ENCODE measurements around the gene GABRA5. TPM values are rescaled to one million over a fixed set of nuclear protein-coding genes. Genes with fewer than 3 reads are reported as not detected.

The GABRA5 gene
- total and polyA plus RNA-seq, 2 of the 8 experiments (the other 6 are each of a cell fraction or from before 2014, with no cell fraction given): 15.0 to 29.6 TPM

DNA sequence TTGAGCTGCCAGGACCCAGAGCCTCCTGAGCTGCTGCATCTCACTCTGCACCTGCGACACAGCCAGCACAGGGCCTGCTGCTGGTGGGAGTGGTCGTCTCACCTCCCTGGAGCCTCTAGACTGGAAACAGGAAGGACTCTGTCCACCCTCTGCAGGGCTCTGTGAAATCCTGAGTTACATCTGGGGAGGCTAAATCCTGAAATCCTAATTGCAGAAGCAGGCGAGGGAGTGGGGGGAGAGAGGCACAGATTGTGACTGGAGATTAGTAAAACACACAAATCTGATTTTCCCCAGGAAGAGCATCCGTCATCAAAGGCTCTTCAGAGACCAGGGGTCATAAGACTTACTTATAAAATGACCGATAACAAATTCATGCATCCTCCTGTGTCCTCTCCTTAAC, 72.5 kb downstream of the GABRA5 start:
- FAIRE-seq (no peak), DNase-seq (ENCODE audit: low read depth in 1 of 2, low spot score in 2 of 2) (no peak)
- CTCF ChIA-PET (ENCODE audit: partially characterized antibody): interaction anchor here (0.7 kb wide), 1 partner anchor 32 kb away, joined by 3 read pairs; the partner anchor contains the start of gene GABRG3
- no peak overlapping the region for H2BK12ac ChIP-seq (ENCODE audit: low read depth, low read length)
- H4K91ac ChIP-seq (replicated peaks; ENCODE audit: insufficient read length, low read length): no peak overlapping the region
- 85% methylated on average over 5 of the region's 5 CpGs; no CpG with 5 or more reads in 1 of the 2 experiments for WGBS, 2 experiments (ENCODE audit: extremely low coverage in 1 of 2, insufficient coverage in 1 of 2, insufficient read length in 1 of 2, insufficient replicate concordance in 2 of 2, low coverage in 1 of 2, low lambda C conversion rate in 2 of 2, missing lambda C conversion rate in 1 of 2)
- H3K4me3 ChIP-seq (ENCODE audit: extremely low read depth in 1 of 4, insufficient read depth in 2 of 4, low read depth in 3 of 4, low read length in 4 of 4): no peak overlapping the region
- H3K4me1 ChIP-seq (replicated peaks in 1 of 4; ENCODE audit: control insufficient read depth in 3 of 4, insufficient read depth in 4 of 4, low read length in 3 of 4): no peaks in the 10 kb centered on the region
- no peaks in the 10 kb centered on the region for H3K27me3 ChIP-seq (replicated peaks in 1 of 4; ENCODE audit: control insufficient read depth in 3 of 4, extremely low read depth in 1 of 4, insufficient read depth in 3 of 4, low read length in 3 of 4)
- H2AFZ ChIP-seq (ENCODE audit: low read length): no peak overlapping the region
- no peak overlapping the region for H2BK120ac ChIP-seq (replicated peaks; ENCODE audit: low read depth, low read length)
- no peak overlapping the region for H2AK5ac ChIP-seq (ENCODE audit: low read depth, low read length)
- no peaks in the 10 kb centered on the region for H4K20me1 ChIP-seq (replicated peaks in 1 of 2; ENCODE audit: control insufficient read depth in 1 of 2, insufficient read depth in 2 of 2, low read length in 2 of 2)
- H3K23me2 ChIP-seq (ENCODE audit: low read depth, low read length): no peaks in the 10 kb centered on the region
- H3K79me1 ChIP-seq (ENCODE audit: low read depth, low read length): no peaks in the 10 kb centered on the region
- no peak overlapping the region for H3K9ac ChIP-seq (replicated peaks in 1 of 4; ENCODE audit: extremely low read depth in 1 of 4, low read depth in 3 of 4, low read length in 3 of 4)
- no peak for TF ChIP-seq CHD1 (IDR thresholded peaks at IDR 0.05; ENCODE audit: low read depth, low read length)
- TF ChIP-seq POU5F1 (IDR thresholded peaks at IDR 0.05; ENCODE audit: low read depth, low read length): no peak
- no peak for TF ChIP-seq EZH2 (IDR thresholded peaks at IDR 0.05; ENCODE audit: low read depth, low read length, severe bottlenecking)
- no peak for TF ChIP-seq GTF2F1 (IDR thresholded peaks at IDR 0.05; ENCODE audit: borderline replicate concordance, low read depth, low read length)
- no peak for TF ChIP-seq TAF1 (IDR thresholded peaks at IDR 0.05; ENCODE audit: low read depth, low read length)
- TF ChIP-seq CBX5 (IDR thresholded peaks at IDR 0.05; ENCODE audit: low read depth, low read length): no peak
- no peak for TF ChIP-seq EGR1 (IDR thresholded peaks at IDR 0.05; ENCODE audit: borderline replicate concordance, low read depth, low read length)
- no peak for TF ChIP-seq SAP30 (IDR thresholded peaks at IDR 0.05; ENCODE audit: insufficient read depth, insufficient replicate concordance, low read length)
- no peak overlapping the region for H2BK5ac ChIP-seq (ENCODE audit: low read depth, low read length)
- no peak overlapping the region for H4K8ac ChIP-seq (ENCODE audit: extremely low read depth, insufficient read depth, low read length)
- H2BK20ac ChIP-seq (ENCODE audit: low read length): no peak overlapping the region
- H3K18ac ChIP-seq (ENCODE audit: extremely low read depth, low read length): no peak overlapping the region
- H4K5ac ChIP-seq (ENCODE audit: insufficient read length, low read depth, low read length): no peak overlapping the region
- no peaks in the 10 kb centered on the region for H3K9me3 ChIP-seq (ENCODE audit: insufficient read depth in 2 of 2, low read depth in 1 of 2, low read length in 1 of 2)
- H3K36me3 ChIP-seq (ENCODE audit: control insufficient read depth in 2 of 4, insufficient read depth in 4 of 4, low read length in 3 of 4): no peaks in the 10 kb centered on the region
- H3K4me2 ChIP-seq (ENCODE audit: insufficient read depth in 1 of 2, low read depth in 2 of 2, low read length in 2 of 2): no peak overlapping the region
- POLR2A ChIA-PET (ENCODE audit: partially characterized antibody): no interaction called here
- H2BK15ac ChIP-seq (ENCODE audit: low read length): no peak overlapping the region
- H3K4ac ChIP-seq (replicated peaks; ENCODE audit: insufficient read length, low read depth, low read length): no peak overlapping the region
- H3K23ac ChIP-seq (ENCODE audit: insufficient read length): no peak overlapping the region
- H3K14ac ChIP-seq (ENCODE audit: insufficient read length): no peak overlapping the region
- no peak overlapping the region for H3K56ac ChIP-seq (replicated peaks; ENCODE audit: insufficient read length, low read depth, low read length)
- H3K79me2 ChIP-seq (ENCODE audit: control insufficient read depth in 1 of 2, insufficient read depth in 2 of 2, low read length in 2 of 2): no peaks in the 10 kb centered on the region
- H3K27ac ChIP-seq (ENCODE audit: low read depth, low read length): no peak overlapping the region

Data from H1 (cell line).